CD4-positive, alpha-beta T cell treated with Interleukin-12 subunit alpha and Interleukin-12 subunit beta, for 1 hour (primary cell): ENCODE data around the gene CRIP1.

ENCODE experiments used
- DNase-seq: peaks from one replicate; pipeline ENCODE4 v3.0.0-alpha.2; 2020

CRIP1 gene

GRCh38 chr14:105536691-105537579 is 50.2 kb downstream of the CRIP1 start:
- no peak for DNase-seq

- peak; percentile 73 for DNase-seq
Measured at GRCh38 chr14:105537580-105538474, 51.1 kb downstream of the CRIP1 start.
